ENCODE results near the gene STAG3. TPM values are rescaled to one million over a fixed set of nuclear protein-coding genes. Genes with fewer than 3 reads are reported as not detected.

The STAG3 gene
- total RNA-seq, 1 experiment from 2014 or later: 5.2 TPM

DNA sequence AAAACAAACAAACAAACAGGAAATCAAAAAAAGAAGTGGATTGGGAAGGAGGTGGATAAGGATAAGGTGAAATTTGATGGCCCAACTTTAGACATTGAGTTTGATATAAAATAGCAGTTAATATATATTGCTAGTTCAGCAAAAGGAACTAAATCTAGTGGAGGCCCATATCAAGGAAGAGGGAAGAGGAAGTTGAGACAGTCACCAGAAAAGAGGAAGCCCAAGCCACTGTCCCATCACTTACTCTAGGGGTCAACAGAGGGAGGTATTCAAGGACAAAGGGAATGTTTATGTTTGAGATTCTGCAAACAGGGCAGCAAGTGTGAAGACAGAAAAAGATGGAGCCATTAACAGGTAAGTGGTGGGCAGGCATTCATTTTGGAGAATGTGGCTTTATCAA is 25.3 kb upstream of the STAG3 start:
- DNase-seq (ENCODE audit: low spot score) (no peak), ATAC-seq (no peak)
- H3K36me3 Mint-ChIP-seq: peaks cover 32% of the 10 kb centered on the region
- POLR2A ChIA-PET: no interaction called here
- CTCF ChIA-PET: interaction anchor here (0.7 kb wide), 1 partner anchor 12 kb away, joined by 3 read pairs; no protein-coding TSS in a partner anchor
- TF ChIP-seq KAT7 (CRISPR knock-in tag; IDR thresholded peaks at IDR 0.05; ENCODE audit: borderline replicate concordance): no peak
- TF ChIP-seq GABPB1 (CRISPR knock-in tag; IDR thresholded peaks at IDR 0.05): no peak
- no peak for TF ChIP-seq PRDM15 (CRISPR knock-in tag; IDR thresholded peaks at IDR 0.05)
- TF ChIP-seq, protein P1, sequence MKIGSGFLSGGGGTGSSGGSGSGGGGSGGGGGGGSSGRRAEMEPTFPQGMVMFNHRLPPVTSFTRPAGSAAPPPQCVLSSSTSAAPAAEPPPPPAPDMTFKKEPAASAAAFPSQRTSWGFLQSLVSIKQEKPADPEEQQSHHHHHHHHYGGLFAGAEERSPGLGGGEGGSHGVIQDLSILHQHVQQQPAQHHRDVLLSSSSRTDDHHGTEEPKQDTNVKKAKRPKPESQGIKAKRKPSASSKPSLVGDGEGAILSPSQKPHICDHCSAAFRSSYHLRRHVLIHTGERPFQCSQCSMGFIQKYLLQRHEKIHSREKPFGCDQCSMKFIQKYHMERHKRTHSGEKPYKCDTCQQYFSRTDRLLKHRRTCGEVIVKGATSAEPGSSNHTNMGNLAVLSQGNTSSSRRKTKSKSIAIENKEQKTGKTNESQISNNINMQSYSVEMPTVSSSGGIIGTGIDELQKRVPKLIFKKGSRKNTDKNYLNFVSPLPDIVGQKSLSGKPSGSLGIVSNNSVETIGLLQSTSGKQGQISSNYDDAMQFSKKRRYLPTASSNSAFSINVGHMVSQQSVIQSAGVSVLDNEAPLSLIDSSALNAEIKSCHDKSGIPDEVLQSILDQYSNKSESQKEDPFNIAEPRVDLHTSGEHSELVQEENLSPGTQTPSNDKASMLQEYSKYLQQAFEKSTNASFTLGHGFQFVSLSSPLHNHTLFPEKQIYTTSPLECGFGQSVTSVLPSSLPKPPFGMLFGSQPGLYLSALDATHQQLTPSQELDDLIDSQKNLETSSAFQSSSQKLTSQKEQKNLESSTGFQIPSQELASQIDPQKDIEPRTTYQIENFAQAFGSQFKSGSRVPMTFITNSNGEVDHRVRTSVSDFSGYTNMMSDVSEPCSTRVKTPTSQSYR (CRISPR knock-in tag; IDR thresholded peaks at IDR 0.05): no peak
- no peak for TF ChIP-seq SMAD4 (CRISPR knock-in tag; IDR thresholded peaks at IDR 0.05)
- no peak for TF ChIP-seq CREM (CRISPR knock-in tag; IDR thresholded peaks at IDR 0.05)
- no peak for TF ChIP-seq MAX (CRISPR knock-in tag; IDR thresholded peaks at IDR 0.05)
- TF ChIP-seq, protein P2, sequence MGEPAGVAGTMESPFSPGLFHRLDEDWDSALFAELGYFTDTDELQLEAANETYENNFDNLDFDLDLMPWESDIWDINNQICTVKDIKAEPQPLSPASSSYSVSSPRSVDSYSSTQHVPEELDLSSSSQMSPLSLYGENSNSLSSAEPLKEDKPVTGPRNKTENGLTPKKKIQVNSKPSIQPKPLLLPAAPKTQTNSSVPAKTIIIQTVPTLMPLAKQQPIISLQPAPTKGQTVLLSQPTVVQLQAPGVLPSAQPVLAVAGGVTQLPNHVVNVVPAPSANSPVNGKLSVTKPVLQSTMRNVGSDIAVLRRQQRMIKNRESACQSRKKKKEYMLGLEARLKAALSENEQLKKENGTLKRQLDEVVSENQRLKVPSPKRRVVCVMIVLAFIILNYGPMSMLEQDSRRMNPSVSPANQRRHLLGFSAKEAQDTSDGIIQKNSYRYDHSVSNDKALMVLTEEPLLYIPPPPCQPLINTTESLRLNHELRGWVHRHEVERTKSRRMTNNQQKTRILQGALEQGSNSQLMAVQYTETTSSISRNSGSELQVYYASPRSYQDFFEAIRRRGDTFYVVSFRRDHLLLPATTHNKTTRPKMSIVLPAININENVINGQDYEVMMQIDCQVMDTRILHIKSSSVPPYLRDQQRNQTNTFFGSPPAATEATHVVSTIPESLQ (CRISPR knock-in tag; IDR thresholded peaks at IDR 0.05): no peak
- no peak for TF ChIP-seq NR1H2 (CRISPR knock-in tag; IDR thresholded peaks at IDR 0.05)
- no peak for TF ChIP-seq CBFB (CRISPR knock-in tag; IDR thresholded peaks at IDR 0.05; ENCODE audit: low read depth)
- TF ChIP-seq ZNF671 (CRISPR knock-in tag; IDR thresholded peaks at IDR 0.05): no peak
- TF ChIP-seq, protein P3, sequence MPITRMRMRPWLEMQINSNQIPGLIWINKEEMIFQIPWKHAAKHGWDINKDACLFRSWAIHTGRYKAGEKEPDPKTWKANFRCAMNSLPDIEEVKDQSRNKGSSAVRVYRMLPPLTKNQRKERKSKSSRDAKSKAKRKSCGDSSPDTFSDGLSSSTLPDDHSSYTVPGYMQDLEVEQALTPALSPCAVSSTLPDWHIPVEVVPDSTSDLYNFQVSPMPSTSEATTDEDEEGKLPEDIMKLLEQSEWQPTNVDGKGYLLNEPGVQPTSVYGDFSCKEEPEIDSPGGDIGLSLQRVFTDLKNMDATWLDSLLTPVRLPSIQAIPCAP (CRISPR knock-in tag; IDR thresholded peaks at IDR 0.05): no peak
- TF ChIP-seq, protein P4, sequence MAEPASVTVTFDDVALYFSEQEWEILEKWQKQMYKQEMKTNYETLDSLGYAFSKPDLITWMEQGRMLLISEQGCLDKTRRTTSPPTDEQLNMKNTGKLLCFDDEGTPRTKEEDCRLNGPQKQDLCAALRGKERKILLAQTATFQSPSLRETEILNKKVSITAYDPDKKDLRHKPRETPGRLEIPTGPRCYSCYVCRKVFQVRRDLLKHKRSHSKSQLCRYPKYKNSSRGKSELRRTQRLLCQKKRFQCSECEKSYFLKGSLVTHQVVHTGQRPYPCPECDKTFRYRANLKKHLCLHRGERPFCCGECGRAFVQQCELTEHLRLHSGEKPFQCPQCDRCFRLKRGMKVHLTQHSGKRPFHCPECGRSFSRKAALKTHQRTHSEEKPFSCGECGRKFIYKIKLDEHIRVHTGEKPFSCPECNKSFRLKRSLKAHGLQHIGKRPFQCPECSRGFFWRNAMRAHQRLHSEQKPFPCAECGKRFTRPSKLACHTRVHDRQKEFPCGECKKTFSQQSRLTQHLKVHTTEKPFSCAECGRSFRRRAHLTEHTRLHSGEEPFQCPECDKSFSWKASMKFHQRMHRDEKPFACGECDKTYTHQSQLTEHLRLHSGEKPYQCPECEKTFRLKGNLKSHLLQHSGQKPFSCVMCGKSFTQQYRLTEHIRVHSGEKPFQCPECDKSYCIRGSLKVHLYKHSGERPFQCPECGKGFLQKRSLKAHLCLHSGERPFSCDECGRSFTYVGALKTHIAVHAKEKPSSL (CRISPR knock-in tag; conservative IDR thresholded peaks at IDR 0.05): no peak
- TF ChIP-seq ESRRA (CRISPR knock-in tag; IDR thresholded peaks at IDR 0.05; ENCODE audit: borderline replicate concordance): no peak
- no peak for TF ChIP-seq TEAD1 (CRISPR knock-in tag; IDR thresholded peaks at IDR 0.05)
- TF ChIP-seq JAZF1 (CRISPR knock-in tag; IDR thresholded peaks at IDR 0.05): no peak
- TF ChIP-seq NFE2L1 (CRISPR knock-in tag; IDR thresholded peaks at IDR 0.05): no peak
- no peak overlapping the region for H3K4me3 Mint-ChIP-seq
- peaks cover 35% of the 10 kb centered on the region for H3K4me1 Mint-ChIP-seq
- H3K27me3 Mint-ChIP-seq (ENCODE audit: low read depth): no peaks in the 10 kb centered on the region
- H3K27ac Mint-ChIP-seq: peak overlapping the region; percentile 16
- H3K9me3 Mint-ChIP-seq: no peaks in the 10 kb centered on the region
